Right ventricle myocardium inferior (tissue), 1 donor: Measurements from ENCODE around the gene MLLT6. TPM values are rescaled to one million over a fixed set of nuclear protein-coding genes. Genes with fewer than 3 reads are reported as not detected.
A peak's percentile ranks its signal among the peaks of the same experiment; 100 is the strongest.

Source experiments
- ATAC-seq: fragments of 200-7000 bp; cut with Tn5 transposase; one replicate; pipeline ENCODE4 v1.9.1; 2020; ENCODE audit warnings: mild to moderate bottlenecking, moderate library complexity
- DNase-seq: peaks from one replicate; pipeline ENCODE4 v3.0.0; 2021; ENCODE audit errors: missing footprints
- intact Hi-C: fragments of 100-400 bp; cut with DNase I; formaldehyde crosslinking; loops from one replicate; pipeline ENCODE4 v1.11.0; 2022
- long read RNA-seq: library from polyadenylated mRNA; unstranded; transcript quantifications from one replicate; pipeline ENCODE4 v2.0.0, GENCODE V29; 2021
- total RNA-seq: library from RNA; stranded (reverse); fragmentation: NEBNext Ultra II Directional; extraction: Animal tissue kit (Norgen Biotek cat#: 25700); gene quantifications from one replicate; pipeline ENCODE4 v1.2.1, GENCODE V29; 2021
- donor health status: DM: no; HTN: yes; CAD: no; lungs with severe emphysema.

Gene MLLT6
- total RNA-seq = 71.1 TPM
- long read RNA-seq, transcript MLLT6-205 (1 exons, 2,937 nt) = major isoform, 8 of 18 reads
- long read RNA-seq, partial matches to known transcripts = 5 of 18 reads
- long read RNA-seq, other reads (novel, unspliced or antisense) = 5 of 18 reads

DNA sequence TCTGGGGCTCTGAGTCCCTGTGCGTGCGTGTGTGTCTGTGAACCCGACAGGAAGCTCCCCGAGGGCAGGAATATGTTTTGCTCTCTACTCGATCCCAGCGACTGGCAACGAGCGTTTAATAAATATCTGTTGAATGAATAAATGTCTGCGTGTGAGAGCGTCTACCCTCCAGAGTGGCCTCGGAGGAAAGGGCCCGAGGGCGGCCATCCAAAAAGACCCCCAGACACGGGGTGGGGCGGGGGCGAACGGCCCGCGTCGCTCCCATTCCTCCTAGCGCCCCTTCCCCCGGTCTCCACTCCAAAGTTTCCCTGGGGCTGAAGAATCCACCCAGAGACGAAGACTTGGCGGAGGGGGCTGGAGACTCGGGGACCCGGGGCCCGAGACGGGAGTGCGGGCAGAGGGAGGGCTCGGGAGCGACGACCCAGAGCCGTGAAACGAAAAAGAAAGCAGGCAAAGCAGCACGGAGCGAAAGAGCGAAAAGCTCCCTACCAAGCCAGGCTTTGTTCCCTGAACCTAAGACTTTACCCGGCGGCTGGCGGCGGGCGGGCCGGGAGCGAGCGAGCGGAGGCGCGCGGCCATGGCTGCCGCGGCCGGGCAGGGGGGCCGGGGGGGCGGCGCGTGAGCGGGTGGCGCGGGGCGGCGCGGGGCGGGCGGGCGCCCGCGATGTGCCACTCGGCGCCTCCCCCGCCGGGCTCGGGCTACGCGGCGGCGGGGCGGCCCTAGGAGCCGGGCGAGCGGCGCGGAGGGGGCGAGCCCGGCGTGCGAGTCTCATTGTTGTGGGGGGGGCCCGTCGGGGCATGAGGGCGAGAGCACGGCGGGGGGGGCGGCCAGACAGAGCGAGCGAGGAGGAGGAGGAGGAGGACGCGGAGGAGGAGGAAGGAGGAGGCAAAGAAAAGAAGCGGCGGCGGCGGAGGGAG is at the start of gene MLLT6:
TSS of gene MLLT6 (plus strand) at position 668 of the 917 bp plus-strand sequence. CDS start 360 bp downstream, outside the sequence.
- intact Hi-C loops = loop anchor here (1.0 to 5.0 kb wide), 3 partner anchors 25 to 92 kb away; partner anchors contain the start of genes CISD3, PCGF2 and PIP4K2B
- DNase-seq = peak; percentile 91
- peak; percentile 55 for ATAC-seq

DNA sequence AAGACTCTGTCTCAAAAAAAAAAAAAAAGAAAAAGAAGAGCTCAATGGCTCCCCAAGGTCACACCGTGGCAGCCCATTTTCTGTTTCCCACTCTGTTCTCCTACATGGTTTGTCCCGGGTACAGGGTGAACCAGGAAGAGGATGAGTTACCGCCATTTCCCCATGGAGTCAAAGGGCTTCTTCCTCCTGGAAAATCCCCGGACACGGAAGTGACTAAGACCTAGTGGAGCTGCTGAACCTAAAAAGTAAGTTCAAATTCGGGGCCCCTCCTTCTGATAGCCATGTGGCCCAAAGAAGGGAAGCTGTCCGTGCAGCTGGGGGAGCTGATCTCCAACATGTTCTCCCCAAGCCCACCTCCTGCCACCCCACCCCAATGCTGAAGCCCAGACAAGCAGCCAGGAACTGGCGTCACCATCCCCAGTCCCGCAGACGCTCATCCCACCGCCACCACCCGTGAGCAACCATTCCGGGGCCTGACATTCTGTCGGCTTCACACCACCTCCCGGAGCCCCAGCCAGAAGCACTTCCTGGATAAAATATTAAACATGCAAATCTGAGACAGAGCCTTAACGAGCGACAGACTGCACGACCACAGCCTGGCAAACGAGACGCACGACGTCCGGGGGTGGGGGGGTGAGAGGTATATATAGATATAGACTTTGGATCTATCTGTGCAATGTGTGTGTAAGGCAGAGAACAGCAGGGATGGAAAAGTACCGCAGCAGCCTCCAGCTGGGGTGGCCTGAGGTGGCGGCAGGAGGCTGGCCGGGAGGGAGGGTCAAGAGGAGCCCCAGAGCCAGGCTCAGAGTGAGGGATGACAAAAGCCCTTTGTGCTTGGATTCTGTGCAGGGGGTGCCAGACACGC is 47.9 kb upstream of the MLLT6 start:
- intact Hi-C loops = no loop called here
- DNase-seq = no peak
- no peak for ATAC-seq

DNA sequence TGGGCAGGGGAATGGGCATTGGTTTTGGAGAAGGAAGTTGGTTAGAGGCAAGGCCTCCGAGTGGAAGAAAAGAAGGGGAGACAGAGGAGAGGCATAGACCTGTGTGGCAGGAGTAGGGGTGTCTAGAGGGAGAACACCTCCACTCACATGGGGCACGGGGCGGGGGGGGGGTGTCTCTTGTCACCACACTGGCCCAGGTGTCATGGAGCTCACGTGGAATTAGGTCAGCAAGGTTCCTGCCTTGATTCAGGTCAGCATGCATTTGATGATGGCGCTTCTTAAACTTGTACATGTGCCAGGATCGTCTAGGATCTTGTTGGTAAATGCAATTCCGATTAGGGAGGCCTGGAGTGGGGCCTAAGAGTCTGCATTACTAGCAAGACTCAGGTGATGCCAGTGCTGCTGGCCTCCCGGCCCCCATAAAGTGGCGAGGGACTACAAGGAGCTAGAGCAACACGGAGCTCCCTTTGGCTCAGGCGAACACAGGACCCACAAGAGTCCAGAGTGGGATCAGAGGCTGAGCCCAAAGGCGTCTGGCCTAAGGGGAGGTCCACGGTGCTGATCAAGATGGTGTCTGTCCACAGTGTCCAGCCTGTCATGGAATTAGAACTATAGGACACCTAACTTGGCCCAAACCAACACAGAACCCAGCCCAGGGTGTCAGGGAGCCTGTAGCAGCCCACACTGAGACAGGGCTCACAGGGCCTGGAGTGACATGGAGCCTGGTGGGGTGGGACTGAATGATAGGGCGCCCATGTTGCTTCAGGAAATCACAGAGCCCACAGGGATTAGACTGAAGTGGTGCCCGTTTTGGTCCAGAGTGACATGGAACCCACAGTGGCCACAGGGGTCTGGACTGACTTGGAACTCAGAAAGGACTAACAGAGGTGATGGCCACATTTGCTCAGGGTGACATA is 47.0 kb upstream of the MLLT6 start:
- DNase-seq = no peak
- intact Hi-C loops = no loop called here
- ATAC-seq = no peak

DNA sequence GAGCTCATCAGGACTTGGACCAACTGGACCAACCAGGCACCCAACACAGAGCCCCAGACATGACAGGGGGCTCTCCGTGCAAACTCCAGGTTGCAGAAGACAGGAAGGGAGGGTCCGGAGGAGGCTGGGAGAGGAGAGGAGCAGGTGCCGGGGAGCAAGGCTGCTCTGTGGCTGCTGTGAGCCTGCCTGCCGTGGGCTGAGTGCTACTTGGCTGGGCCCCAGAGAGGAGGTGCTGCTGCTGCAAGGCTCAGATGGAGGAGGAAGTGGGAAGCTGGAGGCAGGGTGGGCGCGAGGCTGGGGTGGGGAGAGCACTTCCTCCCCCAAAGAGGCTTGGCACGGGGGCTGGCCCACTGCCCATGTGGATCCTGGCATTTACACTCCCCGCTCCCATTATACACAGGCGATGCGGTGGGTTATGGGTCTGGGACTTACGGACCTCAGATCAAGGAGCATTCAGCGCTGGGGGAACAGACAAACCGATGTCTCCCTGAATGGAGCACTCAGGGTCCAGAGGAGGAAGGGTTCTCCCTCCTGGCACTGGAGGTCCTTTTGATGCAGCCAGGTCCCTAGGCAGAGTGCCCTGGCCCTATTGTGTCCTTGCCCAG is 46.2 kb upstream of the MLLT6 start:
- intact Hi-C loops = no loop called here
- ATAC-seq (no peak), DNase-seq (no peak)

DNA sequence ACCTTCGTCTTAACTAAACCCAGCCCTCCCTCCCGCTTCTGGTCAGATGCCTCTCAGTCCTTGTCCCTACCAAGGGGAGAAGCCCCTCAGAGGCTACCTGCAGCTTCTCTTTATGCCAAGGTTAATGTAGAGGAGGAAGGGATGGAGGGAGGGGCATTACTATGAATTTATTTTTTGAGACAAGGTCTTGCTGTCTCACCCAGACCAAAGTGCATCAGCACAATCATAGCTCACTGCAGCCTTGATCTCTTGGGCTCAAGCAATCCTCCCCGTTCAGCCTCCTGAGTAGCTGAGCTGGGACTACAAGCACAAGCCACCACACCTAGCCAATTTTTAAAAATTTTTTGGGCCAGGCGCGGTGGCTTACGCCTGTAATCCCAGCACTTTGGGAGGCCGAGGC is 45.7 kb upstream of the MLLT6 start:
- intact Hi-C loops = no loop called here
- DNase-seq (no peak), ATAC-seq (no peak)

DNA sequence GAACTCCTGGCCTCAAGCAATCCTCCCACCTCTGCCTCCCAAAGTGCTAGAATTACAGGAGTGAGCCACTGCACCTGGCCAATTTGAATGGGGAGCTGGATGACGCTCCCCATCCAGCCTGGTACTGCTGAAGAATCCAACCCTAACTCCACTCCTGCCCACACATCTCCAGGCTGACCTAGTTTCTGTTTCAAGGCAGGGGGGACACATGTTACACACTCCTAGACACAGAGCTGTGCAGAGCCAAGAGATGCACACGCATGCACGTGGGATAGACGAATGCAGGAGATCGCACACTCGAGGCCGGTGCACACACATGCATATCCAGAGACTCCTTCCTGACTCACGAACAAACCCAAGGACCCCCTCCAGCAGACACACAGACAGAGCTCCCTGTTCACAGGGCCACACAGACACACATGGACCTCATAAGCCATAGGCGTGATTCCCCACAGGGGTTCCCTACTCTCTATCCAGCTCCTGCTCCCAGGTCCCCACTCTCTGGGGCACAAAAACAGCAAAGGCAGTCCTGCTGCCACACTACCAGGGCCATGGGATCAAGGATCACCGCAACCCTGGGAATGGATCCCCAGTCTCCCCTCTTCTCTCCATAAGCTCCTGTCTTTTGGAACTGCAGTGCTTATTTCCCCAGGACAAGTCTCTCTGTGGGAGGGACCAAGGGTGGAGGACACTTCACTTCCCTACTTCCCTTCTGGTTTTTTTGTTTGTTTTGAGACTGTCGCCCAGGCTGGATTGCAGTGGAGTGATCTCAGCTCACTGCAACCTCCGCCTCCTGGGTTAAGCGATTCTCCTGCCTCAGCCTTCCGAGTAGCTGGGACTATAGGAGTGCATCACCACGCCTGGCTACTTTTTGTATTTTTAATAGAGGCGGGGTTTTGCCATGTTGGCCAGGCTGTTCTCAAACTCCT is 44.7 kb upstream of the MLLT6 start:
- intact Hi-C loops = loop anchor here (5.0 to 10.0 kb wide), 2 partner anchors 53 to 306 kb away; partner anchors contain the start of genes SOCS7 and SRCIN1
- ATAC-seq = no peak
- DNase-seq = no peak

DNA sequence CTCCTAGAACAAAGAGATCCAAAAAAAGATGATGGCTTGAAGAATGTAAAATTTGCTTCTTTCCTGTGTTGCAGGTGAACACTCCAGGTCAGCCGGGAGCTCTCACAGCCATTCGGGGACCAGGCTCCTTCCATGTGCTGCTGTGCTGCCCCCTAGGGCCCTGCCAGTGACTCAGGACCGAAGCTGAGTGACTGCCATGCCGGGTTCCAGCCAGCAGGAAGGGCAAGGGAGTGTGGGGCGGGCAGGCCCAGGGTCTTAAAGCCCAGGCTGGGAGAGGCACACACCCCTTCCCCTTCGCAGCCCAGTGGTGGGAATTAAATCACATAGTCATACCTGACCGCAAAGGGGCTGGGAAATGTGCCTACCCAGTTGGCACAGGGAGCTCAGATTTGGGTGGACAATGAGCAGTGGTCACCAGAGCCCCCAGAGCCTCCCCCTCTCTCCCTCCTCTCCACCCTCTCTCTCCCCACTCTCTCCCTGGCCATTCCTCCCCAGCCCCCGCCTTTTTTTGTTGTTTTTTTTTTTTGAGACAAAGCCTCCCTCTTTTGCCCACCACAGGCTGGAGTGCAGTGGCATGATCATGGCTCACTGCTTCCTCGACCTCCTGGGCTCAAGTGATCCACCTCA is 41.8 kb upstream of the MLLT6 start:
- DNase-seq (no peak), ATAC-seq (peak; percentile 49)
- intact Hi-C loops = loop anchor here (5.0 to 10.0 kb wide), 2 partner anchors 56 to 308 kb away; partner anchors contain the start of genes SOCS7 and SRCIN1

DNA sequence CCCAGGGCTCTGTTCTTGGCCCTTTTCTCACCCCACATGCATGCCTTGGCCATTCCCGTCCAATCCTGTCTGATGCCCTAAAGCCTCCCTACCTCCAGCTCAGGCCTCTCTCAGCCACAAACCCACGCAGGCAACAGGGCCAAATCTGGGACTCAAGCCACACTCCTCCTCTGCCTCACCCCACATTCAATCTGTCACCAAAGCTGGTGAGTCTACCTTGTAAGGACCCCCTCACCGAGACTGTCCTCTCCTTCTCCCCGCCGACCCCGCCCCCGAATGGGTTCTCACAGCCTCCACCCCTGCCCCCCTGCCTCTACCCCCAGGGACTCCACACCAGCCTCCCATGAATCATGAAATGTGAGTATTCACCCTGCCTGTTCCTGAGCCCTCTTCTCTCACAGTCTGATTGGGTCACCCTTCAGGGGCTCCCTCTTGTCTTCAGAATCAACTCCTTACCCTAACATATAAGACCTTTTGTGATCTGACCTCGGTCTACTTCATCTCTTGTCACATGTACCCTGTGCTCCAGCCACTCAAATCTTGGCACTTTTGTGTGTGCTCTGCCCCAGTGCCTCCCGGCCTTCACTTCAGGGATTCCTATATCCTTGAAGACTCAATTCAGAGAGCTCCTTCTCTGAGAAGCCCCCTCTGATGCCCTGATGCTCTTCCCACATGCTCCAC is 41.0 kb upstream of the MLLT6 start:
- no peak for ATAC-seq
- intact Hi-C loops = loop anchor here (5.0 to 10.0 kb wide), 2 partner anchors 57 to 309 kb away; partner anchors contain the start of genes SOCS7 and SRCIN1
- no peak for DNase-seq

DNA sequence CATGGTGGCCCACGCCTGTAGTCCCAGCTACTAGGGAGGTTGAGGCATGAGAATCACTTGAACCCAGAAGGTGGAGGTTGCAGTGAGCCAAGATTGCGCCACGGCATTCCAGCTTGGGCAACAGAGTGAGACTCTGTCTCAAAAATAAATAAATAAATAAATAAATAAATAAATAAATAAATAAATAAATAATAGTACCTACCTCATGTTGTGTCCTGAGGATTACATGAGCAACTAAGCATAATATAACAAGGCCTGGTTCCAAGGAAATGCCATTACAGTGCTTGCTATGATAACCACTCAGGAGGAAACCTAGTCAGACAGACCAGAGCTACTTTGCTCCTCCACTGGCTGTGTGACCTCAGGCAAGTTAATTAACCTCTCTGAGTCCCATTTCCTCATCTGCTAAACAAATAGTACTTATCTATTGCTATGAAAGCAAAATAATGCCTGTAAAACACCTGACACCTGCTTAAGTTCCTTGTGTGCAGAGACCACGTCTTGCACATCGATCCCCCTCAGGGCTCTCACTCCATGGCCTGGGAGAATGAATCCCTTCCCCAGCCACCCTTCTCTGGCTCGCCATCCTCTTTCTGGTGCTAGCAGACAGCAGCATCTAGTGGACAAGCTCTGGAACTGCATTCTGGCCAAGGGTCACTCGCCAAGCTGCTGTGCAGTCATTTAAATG is 37.8 kb upstream of the MLLT6 start:
- DNase-seq = peak; percentile 75
- ATAC-seq = peak; percentile 68
- intact Hi-C loops = loop anchor here (1.0 to 10.0 kb wide), 5 partner anchors 109 to 312 kb away; partner anchors contain the start of gene SOCS7

DNA sequence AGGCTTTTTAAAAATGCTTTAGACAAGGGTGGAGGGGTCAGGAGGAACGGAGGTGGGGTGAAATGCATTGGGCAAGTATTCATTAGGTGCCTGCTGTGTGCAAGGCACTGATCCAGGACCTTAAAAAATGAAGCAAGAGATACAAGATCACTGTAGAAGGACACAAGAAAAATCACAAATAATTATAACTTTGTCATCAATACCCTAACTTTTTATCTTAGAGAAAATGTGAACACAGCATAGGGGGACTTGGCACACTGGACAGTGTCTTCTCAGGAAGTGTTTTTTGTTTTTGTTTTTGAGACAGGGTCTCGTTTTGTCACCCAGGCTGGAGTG is 37.3 kb upstream of the MLLT6 start:
- no peak for ATAC-seq
- no peak for DNase-seq
- intact Hi-C loops = loop anchor here (1.0 to 10.0 kb wide), 5 partner anchors 109 to 313 kb away; partner anchors contain the start of gene SOCS7

DNA sequence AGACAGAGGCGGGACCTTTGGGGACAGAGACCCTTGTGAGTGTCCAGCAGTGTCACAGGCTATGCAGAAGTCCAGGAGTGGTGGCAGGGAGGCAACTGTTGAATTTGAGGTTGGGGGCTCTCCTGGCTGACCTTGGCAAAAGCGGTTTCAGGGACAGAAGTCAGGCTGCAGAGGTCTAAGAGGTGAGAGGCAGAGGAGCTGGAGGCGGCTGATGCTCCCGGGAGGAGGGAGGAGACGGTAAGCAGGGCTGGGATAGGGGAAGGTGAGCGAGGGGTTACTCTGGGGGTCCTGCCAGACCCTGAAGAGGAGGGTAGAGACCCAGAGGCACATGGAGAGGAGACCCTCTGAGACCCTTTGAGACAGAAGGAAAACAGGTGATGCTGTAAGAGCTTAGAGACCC is 35.6 kb upstream of the MLLT6 start:
- intact Hi-C loops = loop anchor here (5.0 to 10.0 kb wide), 4 partner anchors 157 to 315 kb away; partner anchors contain the start of gene SOCS7
- ATAC-seq = no peak
- no peak for DNase-seq

DNA sequence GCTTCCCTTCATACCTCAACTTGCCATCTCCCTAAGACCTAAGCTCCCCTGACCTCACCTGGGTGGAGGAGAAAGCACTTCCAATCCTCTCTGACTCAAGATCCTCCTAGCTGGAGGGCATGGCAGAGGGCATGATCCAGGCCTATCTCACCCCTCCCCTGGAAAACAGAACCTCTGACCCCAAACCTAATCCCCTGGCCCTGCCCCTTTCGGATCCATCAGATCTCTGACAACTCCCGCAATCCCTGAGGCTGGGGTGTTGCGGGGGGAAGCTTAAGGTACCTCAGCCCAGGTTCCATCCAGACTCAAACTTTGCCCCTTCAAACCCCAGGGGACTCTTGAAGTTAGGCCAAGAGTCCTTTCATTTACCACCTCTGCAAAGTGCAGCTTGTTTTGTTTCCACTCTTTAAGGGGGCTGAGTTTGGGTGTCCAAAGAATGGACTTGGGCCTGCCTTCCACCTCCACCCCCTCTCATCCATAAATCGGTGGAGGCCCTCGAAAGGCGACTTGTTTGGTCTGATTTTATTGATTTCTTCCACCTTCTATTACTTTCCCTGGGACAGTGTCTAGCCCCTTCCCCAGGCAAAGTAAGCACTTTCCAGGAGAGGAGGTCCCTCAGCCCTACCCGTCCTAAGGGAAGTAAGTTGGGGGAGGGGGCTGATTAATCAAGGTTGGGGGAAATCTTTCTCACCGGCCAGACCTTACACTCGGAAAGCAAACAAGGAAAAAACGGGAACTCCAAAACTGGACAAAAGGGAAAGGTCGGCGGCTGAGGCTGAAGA is 32.9 kb upstream of the MLLT6 start:
- intact Hi-C loops = no loop called here
- ATAC-seq (no peak), DNase-seq (no peak)

DNA sequence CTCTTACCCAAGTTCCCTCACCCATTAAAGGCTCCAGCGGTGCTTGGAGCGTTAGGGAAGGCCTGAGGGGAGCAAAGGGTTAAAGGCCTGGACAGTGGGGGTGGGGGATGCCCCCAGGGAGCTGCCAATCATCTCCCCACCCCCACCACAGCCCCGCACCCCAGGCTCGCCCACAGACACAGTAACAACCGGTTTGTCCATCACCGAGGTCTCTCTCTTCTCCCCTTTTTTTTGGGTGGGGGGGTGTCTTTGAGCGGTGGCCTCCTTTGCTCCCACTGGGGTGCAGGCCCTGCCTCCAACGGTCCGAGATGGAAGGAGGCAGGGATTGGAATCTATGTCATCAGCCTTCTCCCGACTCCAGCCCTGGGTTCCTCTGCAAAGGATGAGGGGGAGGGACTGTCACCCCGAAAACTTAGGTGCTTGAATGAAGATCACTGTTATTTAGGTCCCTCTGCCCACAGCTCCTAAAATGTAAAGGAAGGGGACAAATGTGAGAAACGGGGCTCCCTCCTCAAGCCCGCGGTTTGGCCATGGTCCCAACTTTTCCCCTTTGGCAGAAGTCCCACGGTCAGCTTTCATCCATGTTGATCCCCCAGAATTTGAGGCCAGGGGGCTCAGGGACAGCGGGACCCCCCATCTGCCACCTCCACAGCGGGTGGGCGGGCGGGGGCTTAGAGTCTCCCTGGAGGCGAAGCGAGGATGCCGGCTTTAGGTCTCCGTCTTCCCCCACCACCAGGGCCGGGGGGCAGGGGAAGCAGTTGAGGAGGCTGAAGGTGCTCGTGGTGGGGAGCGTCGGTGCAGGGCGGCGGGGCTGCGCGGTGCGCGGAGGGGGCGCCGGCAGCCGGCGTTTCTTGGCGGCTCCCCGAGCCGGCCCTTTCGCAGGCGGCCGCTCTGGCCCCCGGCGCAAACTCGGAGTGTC is 32.0 kb upstream of the MLLT6 start:
- intact Hi-C loops = no loop called here
- DNase-seq = no peak
- no peak for ATAC-seq
